Body of pancreas (tissue), 4 donors: ENCODE data around the gene ASPG.

Experiments used
- POLR2A ChIP-seq, 3 donors: fragments of 450-650 bp; IDR thresholded peaks; one replicate each; pipeline ENCODE4 v1.6.1; 2016; ENCODE audit warnings: antibody characterized with exemption in 3 of 3, mild to moderate bottlenecking in 2 of 3
- TF ChIP-seq, protein P1 (sequence below), 7 experiments: fragments of 450-650 bp in 4 of 7; fragments of 200-600 bp in 3 of 7; sonication (generic) in 3 of 7; IDR thresholded peaks; one replicate each; pipeline ENCODE4 v1.5.1; 2016 to 2019; ENCODE audit warnings: antibody characterized with exemption in 7 of 7

DNA sequence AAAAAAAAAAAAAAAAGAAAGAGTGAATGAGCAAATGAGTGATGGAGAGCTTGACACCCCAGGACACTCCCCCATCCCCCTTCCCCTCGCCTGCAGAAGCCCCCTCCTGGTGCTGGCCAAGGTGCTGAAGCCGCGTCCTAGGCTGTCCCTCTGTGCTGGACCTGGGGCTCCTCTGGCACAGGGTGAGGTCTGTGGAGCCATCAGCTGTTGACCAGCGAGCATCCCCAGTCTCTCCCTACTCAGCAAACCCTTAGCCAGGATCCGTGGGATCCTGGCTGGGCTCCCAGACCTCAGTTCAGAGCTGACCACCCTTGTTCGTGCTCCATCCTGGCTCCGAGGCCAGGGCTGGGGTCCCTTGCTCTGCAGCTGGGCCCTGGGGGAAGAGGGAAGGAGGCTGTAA lies 47.5 kb downstream of the ASPG start:
- TF ChIP-seq POLR2A (IDR thresholded peaks at IDR 0.05) = no peak
- TF ChIP-seq, protein P1, sequence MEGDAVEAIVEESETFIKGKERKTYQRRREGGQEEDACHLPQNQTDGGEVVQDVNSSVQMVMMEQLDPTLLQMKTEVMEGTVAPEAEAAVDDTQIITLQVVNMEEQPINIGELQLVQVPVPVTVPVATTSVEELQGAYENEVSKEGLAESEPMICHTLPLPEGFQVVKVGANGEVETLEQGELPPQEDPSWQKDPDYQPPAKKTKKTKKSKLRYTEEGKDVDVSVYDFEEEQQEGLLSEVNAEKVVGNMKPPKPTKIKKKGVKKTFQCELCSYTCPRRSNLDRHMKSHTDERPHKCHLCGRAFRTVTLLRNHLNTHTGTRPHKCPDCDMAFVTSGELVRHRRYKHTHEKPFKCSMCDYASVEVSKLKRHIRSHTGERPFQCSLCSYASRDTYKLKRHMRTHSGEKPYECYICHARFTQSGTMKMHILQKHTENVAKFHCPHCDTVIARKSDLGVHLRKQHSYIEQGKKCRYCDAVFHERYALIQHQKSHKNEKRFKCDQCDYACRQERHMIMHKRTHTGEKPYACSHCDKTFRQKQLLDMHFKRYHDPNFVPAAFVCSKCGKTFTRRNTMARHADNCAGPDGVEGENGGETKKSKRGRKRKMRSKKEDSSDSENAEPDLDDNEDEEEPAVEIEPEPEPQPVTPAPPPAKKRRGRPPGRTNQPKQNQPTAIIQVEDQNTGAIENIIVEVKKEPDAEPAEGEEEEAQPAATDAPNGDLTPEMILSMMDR (IDR thresholded peaks at IDR 0.05) = no peak
